Measurements from ENCODE around the gene ARHGEF26. TPM values are rescaled to one million over a fixed set of nuclear protein-coding genes. Genes with fewer than 3 reads are reported as not detected.

Gene ARHGEF26, protein sequence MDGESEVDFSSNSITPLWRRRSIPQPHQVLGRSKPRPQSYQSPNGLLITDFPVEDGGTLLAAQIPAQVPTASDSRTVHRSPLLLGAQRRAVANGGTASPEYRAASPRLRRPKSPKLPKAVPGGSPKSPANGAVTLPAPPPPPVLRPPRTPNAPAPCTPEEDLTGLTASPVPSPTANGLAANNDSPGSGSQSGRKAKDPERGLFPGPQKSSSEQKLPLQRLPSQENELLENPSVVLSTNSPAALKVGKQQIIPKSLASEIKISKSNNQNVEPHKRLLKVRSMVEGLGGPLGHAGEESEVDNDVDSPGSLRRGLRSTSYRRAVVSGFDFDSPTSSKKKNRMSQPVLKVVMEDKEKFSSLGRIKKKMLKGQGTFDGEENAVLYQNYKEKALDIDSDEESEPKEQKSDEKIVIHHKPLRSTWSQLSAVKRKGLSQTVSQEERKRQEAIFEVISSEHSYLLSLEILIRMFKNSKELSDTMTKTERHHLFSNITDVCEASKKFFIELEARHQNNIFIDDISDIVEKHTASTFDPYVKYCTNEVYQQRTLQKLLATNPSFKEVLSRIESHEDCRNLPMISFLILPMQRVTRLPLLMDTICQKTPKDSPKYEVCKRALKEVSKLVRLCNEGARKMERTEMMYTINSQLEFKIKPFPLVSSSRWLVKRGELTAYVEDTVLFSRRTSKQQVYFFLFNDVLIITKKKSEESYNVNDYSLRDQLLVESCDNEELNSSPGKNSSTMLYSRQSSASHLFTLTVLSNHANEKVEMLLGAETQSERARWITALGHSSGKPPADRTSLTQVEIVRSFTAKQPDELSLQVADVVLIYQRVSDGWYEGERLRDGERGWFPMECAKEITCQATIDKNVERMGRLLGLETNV
- total RNA-seq, result 1.4 and 1.5 TPM in 2 replicates

GRCh38 chr3:154120961-154121700 is at the start of gene ARHGEF26:
TSS of gene ARHGEF26 (plus strand) at chr3:154121390. CDS start at chr3:154121993, 603 bp downstream.

Other genes starting within 250 kb of the ARHGEF26 start
- gene DHX36, start 203.1 kb downstream of the ARHGEF26 start, total RNA-seq, result 47.6 and 48.2 TPM in 2 replicates

All from smooth muscle cell of the pulmonary artery (primary cell).